Ovary (tissue), 3 donors: ENCODE measurements around the gene FRMD4A.

ENCODE experiments used
- CTCF ChIP-seq, 3 donors: fragments of 450-650 bp in 2 of 3; fragments of 200-600 bp in 1 of 3; IDR thresholded peaks; one replicate each; pipeline versions ENCODE4 v1.5.1 to v1.8.0; 2016 to 2022; ENCODE audit warnings: antibody characterized with exemption in 3 of 3, mild to moderate bottlenecking in 1 of 3
- POLR2A ChIP-seq: fragments of 450-650 bp; IDR thresholded peaks from one replicate; pipeline ENCODE4 v1.6.1; 2017; ENCODE audit warnings: antibody characterized with exemption, mild to moderate bottlenecking, moderate library complexity
- donor health status: DM: no; HTN: no; CAD: no.

- TF ChIP-seq CTCF (IDR thresholded peaks at IDR 0.05) (no peak), POLR2A (no peak)
Observed at GRCh38 chr10:13681528-13681927, 649.2 kb downstream of the FRMD4A start.
